Activated T-cell treated with anti-CD3 and anti-CD28 coated beads, Interleukin-2, amount 50 U/mL, for 72 hours (primary cell): ENCODE results near the gene AKAP13. TPM values are rescaled to one million over a fixed set of nuclear protein-coding genes. Genes with fewer than 3 reads are reported as not detected.

ENCODE experiments used
- ATAC-seq, 2 donors: fragments of 150-1000 bp; cut with Tn5 transposase; replicated peaks in 1 of 2; 2 replicates each; pipeline ENCODE4 v1.10.0; 2021; ENCODE audit warnings: moderate library complexity in 2 of 2, mild to moderate bottlenecking in 1 of 2
- DNase-seq, 2 donors: peaks; one replicate each; pipeline ENCODE4 v3.0.0; 2021 to 2022; ENCODE audit warnings: mixed read lengths in 1 of 2
- H3K27ac Mint-ChIP-seq: one replicate; pipeline ENCODE4 v1.8.0; 2022; ENCODE audit warnings: mild to moderate bottlenecking, moderate library complexity, mixed read lengths
- H3K27me3 Mint-ChIP-seq: one replicate; pipeline ENCODE4 v1.8.0; 2022; ENCODE audit warnings: low read depth, mixed read lengths
- H3K36me3 Mint-ChIP-seq, 2 donors: one replicate each; pipeline ENCODE4 v1.8.0; 2022; ENCODE audit warnings: mixed read lengths in 2 of 2, mild to moderate bottlenecking in 1 of 2; ENCODE audit not compliant: insufficient read depth in 2 of 2
- H3K4me1 Mint-ChIP-seq: one replicate; pipeline ENCODE4 v1.8.0; 2022; ENCODE audit warnings: low read depth, mixed read lengths
- H3K4me3 Mint-ChIP-seq, 2 donors: one replicate each; pipeline ENCODE4 v1.8.0; 2022; ENCODE audit warnings: mild to moderate bottlenecking in 2 of 2, mixed read lengths in 2 of 2, moderate library complexity in 2 of 2
- H3K9me3 Mint-ChIP-seq, 2 donors: one replicate each; pipeline ENCODE4 v1.8.0; 2022; ENCODE audit warnings: mixed read lengths in 2 of 2
- total RNA-seq, 2 donors: library from RNA; stranded (reverse); gene quantifications; one replicate each; pipeline ENCODE4 v1.2.3, GENCODE V29; 2022

Gene AKAP13
- total RNA-seq, 2 donors from 2014 or later: 134 to 185 TPM

DNA sequence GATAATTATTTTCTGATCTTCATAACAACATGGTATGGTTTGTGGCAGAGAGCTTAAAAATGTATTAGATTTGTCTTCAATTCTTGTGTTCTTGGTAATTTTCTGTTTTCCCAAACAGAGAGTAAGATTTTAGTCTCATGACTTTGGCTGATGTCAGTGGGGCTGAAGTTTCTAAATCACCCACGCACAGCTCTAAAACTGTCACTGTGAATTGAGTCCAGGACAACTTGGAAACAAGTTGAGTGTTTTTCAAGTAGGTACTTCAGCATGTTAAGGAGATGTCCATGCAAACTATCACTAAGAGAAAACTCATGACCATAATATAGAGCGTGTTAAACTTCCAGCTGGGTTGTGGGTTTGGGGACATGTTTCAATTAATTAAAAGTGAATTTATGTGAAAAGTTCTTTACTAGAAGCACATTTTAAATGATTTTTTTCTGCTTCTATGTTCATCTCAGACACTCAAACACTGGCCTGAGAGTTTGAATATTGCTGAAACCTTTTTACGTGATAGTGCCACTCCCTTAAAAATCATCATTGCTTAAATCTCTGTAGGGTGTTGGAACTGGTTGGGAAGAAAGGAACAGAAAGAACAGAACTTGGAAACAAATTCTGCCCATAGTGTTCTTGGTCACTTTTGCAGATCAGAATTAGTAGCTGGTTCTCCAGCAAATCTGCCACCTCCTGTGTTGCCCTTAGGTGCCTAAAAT, 324.5 kb downstream of the AKAP13 start:
- Mint-ChIP-seq H3K36me3 (peaks cover 8 to 31% of the 10 kb centered on the region in 2 donors), H3K4me1 (peaks cover 94% of the 10 kb centered on the region), H3K9me3 (no peaks in the 10 kb centered on the region), H3K27ac (peak overlapping the region; percentile 91), H3K4me3 (peak overlapping the region; percentile 78 to 83), H3K27me3 (no peaks in the 10 kb centered on the region)
- DNase-seq (peak in 1 of 2 donors; percentile 45), ATAC-seq (peak in 1 of 2 donors; percentile 12)

DNA sequence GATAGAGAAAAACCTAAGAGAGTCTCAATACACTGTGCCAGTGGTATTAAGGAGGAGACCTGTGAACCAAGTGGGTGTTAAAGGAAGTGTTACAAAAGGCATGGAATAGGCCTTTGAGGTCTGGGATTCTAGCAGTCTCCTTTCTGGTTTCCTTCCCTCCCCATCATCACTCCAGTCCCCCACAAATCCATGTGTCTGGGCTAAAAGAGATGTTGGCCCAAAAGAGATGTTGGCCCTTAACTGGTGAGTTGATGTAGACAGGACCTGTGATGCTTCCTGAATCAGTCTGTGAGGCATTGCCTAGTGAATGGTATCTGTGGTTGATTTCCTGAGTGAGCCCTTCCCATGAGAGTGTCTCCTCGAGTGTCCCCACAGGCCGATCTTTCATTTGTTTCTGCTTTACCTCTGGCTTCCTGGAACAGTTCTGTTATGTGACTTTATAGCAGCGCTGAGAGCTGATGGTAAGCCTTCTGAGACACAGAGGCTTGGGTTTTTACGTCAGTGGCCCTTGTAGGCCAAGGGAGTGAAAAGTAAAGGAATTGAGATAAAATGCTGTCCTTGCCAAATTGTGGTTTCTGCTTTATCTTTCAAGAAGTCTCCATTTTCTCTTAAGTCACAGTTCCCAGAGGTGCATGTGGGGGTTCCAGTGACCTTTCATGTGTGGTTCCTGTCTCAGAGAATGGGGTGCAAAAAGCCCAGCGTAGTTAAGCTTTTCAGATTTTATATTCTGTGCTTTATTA, 326.5 kb downstream of the AKAP13 start:
- Mint-ChIP-seq H3K4me1 (peaks cover 99% of the 10 kb centered on the region), H3K27me3 (no peaks in the 10 kb centered on the region), H3K27ac (peak overlapping the region; percentile 98), H3K36me3 (peaks cover 12 to 40% of the 10 kb centered on the region in 2 donors), H3K4me3 (peak overlapping the region; percentile 82 to 88), H3K9me3 (no peaks in the 10 kb centered on the region)
- ATAC-seq (peak; percentile 42), DNase-seq (peak; percentile 53 to 62)

DNA sequence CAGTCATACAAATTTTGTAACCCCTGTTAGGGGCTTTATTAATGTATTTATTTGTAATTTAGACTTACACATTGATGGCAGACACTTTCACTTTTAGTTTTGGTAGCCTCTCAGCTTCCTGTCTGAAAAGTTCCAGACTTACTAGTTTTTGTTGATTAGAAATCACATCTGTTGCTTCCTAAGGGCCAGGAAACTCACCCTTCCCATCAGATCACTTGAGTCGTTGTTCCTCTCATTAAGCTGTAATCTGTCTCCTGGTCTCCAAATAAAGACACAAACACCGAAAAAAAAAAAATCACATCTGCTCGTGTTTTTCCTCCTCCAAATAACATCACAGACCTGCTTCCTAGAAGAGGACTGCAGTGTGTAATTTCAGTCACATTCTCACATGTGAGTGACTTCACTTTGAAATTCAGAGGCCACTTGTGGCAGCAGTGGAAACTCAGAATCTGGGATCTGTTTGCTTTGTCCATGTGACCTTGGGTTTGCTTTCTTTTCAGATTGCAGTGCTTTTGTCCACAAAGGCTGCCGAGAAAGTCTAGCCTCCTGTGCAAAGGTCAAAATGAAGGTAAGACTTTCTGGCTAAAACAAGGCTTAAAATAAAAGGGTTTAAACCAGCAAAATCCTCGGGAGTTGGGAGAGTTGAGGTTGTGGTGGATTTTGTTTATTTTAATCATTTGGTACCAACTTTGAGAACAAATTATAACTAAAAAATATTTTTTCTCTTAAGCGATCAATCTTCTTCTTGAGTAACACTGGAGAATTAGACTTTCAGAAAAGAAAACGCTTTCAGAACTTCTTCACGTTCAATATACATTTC, 327.3 kb downstream of the AKAP13 start:
- Mint-ChIP-seq H3K27me3 (no peaks in the 10 kb centered on the region), H3K36me3 (peaks cover 12 to 46% of the 10 kb centered on the region in 2 donors), H3K27ac (peak overlapping the region; percentile 98), H3K4me3 (peak overlapping the region; percentile 82 to 88), H3K9me3 (no peaks in the 10 kb centered on the region), H3K4me1 (peaks cover 99% of the 10 kb centered on the region)
- ATAC-seq (peak; percentile 15 to 22), DNase-seq (peak; percentile 33 to 40)

DNA sequence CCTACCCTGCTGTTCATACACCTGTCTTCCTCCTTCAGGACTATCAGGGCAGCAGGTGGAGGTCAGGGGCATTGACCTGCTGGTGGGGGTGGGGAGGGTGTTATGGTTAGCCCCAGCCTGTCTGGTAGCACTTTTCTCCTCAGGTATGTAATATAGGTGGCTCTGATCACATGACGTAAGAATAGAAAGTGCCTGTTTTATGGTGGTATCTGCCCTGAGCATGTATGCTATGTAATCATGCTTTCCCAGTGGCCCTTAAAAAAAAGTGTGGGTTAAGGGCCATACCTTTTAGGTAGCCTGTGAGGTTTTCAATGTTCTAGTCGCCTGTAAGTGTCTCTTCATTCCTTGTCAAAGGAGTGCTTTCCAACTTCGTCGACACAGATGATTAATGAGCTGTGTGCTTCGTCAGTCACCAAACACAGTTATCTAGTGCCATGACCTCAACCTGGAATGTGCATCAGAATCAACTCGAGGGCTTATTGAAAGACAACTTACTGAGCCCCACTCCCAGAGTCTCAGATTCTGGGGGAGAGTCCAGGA, 328.1 kb downstream of the AKAP13 start:
- Mint-ChIP-seq H3K4me1 (peaks cover 99% of the 10 kb centered on the region), H3K36me3 (peaks cover 15 to 48% of the 10 kb centered on the region in 2 donors), H3K9me3 (no peaks in the 10 kb centered on the region), H3K4me3 (peak overlapping the region; percentile 82 to 88), H3K27me3 (no peaks in the 10 kb centered on the region), H3K27ac (peak overlapping the region; percentile 98)
- DNase-seq (no peak), ATAC-seq (no peak)

DNA sequence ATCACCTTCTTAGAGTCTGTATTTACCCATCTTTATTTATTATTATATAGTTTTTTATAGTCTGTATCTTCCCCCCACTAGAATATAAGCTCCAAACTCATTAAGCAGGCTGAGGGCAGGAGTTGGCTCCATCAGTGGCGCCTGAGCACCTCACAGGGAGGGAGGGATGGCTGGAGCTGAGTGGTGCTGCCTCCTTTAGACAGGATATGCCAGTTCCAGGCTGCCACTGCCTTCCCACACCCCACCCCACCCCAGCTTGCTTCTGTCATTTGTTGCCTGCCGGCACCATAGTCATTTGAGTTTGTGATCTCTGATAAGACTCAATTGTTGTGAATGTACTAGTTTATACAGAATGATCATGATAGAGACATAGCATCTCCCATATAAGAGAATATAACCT, 328.8 kb downstream of the AKAP13 start:
- peaks cover 20 to 51% of the 10 kb centered on the region in 2 donors for H3K36me3 Mint-ChIP-seq
- H3K4me3 Mint-ChIP-seq: peak overlapping the region; percentile 82 to 88
- peak in 1 of 2 donors; percentile 4 for ATAC-seq
- H3K27ac Mint-ChIP-seq: peak overlapping the region; percentile 98
- no peak for DNase-seq
- H3K4me1 Mint-ChIP-seq: peaks cover 97% of the 10 kb centered on the region
- H3K9me3 Mint-ChIP-seq: no peaks in the 10 kb centered on the region
- H3K27me3 Mint-ChIP-seq: no peaks in the 10 kb centered on the region

DNA sequence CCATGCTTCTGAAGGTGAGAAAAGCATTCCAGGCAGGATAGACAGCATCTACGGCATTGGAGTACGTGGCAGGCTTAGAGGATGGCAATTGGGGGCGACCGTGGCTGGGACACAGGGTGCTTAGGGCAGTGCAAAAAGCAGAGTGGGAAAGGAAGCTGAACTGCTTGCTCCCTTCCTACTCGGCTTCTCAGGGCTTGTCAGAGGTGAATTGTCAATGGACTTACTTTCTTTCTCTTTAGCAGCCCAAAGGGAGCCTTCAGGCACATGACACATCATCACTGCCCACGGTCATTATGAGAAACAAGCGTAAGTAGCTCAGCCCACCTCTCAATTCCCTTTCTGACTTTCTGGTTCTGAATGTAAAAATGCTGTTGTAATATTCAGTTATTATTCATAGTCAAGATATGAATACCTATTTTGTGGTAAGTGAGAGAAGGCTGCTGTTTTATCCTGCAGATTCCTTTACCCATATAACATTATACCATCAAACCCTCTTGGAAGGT, 330.0 kb downstream of the AKAP13 start:
- Mint-ChIP-seq H3K27me3 (no peaks in the 10 kb centered on the region), H3K4me3 (peak overlapping the region; percentile 68 to 74), H3K9me3 (no peaks in the 10 kb centered on the region), H3K4me1 (peaks cover 86% of the 10 kb centered on the region), H3K36me3 (peaks cover 20 to 51% of the 10 kb centered on the region in 2 donors), H3K27ac (peak overlapping the region; percentile 80)
- DNase-seq: peak; percentile 60 to 75
- peak; percentile 77 to 82 for ATAC-seq

DNA sequence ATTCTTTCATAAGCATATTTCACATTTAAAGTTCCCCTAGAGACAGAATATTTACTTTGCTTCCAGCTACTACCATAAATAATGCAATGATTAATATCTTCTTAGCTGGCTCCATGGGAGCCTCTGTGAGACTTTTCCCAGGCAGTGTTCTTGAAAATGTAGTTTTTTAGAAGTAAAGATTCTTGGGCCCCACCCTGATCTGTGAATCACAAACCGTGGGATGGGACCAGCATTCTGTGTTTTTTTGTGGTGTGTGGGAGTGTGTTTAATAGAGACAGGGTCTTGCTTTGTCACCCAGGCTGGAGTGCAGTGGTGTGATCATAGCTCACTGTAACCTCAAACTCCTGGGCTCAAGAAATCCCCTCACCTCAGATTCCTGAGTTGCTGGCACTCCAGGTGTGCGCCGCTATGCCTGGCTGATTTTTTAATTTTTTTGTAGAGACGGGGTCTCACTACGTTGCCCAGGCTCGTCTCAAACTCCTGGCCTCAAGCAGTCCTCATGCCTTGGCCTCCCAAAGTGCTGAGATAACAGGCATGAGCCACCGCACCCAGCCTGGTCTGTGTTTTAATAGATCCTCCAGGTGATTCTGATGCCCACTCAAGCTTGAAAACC, 331.3 kb downstream of the AKAP13 start:
- ATAC-seq (no peak), DNase-seq (no peak)
- Mint-ChIP-seq H3K27me3 (no peaks in the 10 kb centered on the region), H3K27ac (peak overlapping the region; percentile 91), H3K4me1 (peaks cover 80% of the 10 kb centered on the region), H3K36me3 (peaks cover 20 to 49% of the 10 kb centered on the region in 2 donors), H3K4me3 (peak overlapping the region; percentile 66 to 74), H3K9me3 (no peaks in the 10 kb centered on the region)

DNA sequence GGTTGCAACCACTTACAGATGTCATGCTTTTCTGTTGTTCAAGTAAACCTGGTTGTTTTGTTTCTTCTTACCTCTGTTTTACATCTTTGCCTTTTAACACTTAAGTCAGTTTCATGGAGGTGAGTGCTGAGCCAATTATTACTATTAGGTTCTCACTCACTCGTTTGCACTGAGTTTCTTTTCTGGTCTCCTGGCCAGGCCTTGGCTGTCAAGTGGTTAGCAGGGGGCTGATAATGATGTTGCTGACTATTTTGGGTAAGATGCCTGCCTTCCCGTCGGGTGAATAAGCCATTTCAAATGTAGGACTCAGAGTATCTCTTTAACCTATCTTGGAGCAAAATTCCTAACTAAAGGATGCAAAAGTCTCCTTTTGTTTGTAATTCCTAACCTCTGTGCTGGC, 335.9 kb downstream of the AKAP13 start:
- DNase-seq: no peak
- Mint-ChIP-seq H3K36me3 (peaks cover 26 to 53% of the 10 kb centered on the region in 2 donors), H3K4me1 (peaks cover 74% of the 10 kb centered on the region), H3K9me3 (no peaks in the 10 kb centered on the region), H3K27ac (peak overlapping the region; percentile 87), H3K27me3 (no peaks in the 10 kb centered on the region), H3K4me3 (peak overlapping the region in 1 of 2 donors; percentile 41)
- no peak for ATAC-seq

DNA sequence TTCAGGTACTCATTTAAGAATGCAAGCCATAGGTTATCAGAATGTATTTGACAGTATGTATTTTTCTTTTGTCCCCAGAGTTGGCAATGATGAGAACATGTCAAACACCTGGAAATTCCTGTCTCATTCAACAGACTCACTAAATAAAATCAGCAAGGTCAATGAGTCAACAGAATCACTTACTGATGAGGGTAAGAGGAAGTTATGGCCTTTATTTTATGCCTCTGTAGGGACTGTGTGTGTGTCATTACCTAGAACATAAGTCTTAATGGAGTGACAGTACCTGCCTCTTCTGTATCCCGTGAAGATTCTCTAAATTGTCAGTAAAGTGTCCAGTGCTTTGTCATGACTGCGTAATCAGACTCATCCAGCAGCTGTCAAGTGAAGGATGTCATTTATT, 336.8 kb downstream of the AKAP13 start:
- peaks cover 67% of the 10 kb centered on the region for H3K4me1 Mint-ChIP-seq
- peaks cover 25 to 53% of the 10 kb centered on the region in 2 donors for H3K36me3 Mint-ChIP-seq
- no peaks in the 10 kb centered on the region for H3K27me3 Mint-ChIP-seq
- peak overlapping the region; percentile 87 for H3K27ac Mint-ChIP-seq
- H3K9me3 Mint-ChIP-seq: no peaks in the 10 kb centered on the region
- DNase-seq (no peak), ATAC-seq (peak; percentile 40 to 50)
- H3K4me3 Mint-ChIP-seq: peak overlapping the region in 1 of 2 donors; percentile 41

DNA sequence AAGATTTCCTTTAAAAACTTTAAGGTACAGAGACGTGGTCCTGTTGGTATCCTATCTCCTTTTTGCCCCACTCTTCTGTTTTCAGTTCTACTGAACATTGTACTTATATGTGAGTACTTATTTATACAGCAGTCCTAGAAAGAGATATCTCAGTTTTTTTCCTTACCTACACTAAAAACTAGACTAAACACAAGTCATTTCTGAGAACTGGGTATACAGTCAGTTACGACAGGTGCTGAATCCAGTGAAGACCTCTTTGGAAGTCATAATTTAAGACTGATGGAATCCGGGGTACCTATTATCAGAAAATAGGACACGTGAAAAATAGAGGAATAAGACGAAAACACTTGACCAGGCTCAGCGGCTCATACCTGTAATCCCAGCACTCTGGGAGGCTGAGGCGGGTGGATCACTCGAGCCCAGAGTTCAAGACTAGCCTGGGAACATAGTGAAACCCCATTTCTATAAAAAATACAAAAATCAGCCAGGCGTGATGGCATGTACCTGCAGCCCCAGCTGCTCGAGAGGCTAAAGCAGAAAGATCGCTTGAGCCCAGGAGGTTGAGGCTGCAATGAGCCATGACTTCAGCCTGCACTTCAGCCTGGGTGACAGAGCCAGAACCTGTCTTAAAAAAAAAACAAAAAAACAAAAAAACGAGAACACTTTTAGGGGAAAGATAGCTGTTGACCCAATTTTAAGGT, 338.0 kb downstream of the AKAP13 start:
- Mint-ChIP-seq H3K36me3 (peaks cover 24 to 52% of the 10 kb centered on the region in 2 donors), H3K4me1 (peaks cover 63% of the 10 kb centered on the region), H3K27me3 (no peaks in the 10 kb centered on the region), H3K9me3 (no peaks in the 10 kb centered on the region), H3K4me3 (peak overlapping the region in 1 of 2 donors; percentile 41), H3K27ac (peak overlapping the region; percentile 87)
- no peak for DNase-seq
- ATAC-seq: no peak

DNA sequence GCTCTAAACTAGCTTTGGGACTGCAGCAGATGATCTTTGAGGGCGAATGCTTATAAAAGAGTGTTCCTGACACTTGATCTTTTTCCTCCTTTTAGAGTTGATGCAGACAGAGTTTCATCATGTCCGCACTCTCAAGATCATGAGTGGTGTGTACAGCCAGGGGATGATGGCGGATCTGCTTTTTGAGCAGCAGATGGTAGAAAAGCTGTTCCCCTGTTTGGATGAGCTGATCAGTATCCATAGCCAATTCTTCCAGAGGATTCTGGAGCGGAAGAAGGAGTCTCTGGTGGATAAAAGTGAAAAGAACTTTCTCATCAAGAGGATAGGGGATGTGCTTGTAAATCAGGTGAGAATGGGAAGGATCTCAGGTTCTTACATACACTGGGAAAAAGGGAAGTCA, 338.6 kb downstream of the AKAP13 start:
- ATAC-seq: no peak
- H3K27ac Mint-ChIP-seq: peak overlapping the region; percentile 73
- no peak overlapping the region for H3K4me3 Mint-ChIP-seq
- H3K9me3 Mint-ChIP-seq: no peaks in the 10 kb centered on the region
- peaks cover 63% of the 10 kb centered on the region for H3K4me1 Mint-ChIP-seq
- DNase-seq: no peak
- peaks cover 21 to 49% of the 10 kb centered on the region in 2 donors for H3K36me3 Mint-ChIP-seq
- no peaks in the 10 kb centered on the region for H3K27me3 Mint-ChIP-seq
